ENCODE results near the gene ARID1B. TPM values are rescaled to one million over a fixed set of nuclear protein-coding genes. Genes with fewer than 3 reads are reported as not detected.
A peak's percentile ranks its signal among the peaks of the same experiment; 100 is the strongest.

The ARID1B gene
- polyA plus RNA-seq, 4 donors: 7.3 to 43.5 (median 17.0) TPM

- no peak for DNase-seq
- Histone ChIP-seq H3K9me3 (ENCODE audit: control insufficient read depth in 2 of 2, insufficient read depth in 1 of 2, low read depth in 1 of 2, low read length in 1 of 2) (no peaks in the 10 kb centered on the region), H3K4me1 (ENCODE audit: control insufficient read depth in 3 of 3, insufficient read depth in 2 of 3, low read depth in 1 of 3, low read length in 2 of 3) (no peaks in the 10 kb centered on the region), H3K36me3 (ENCODE audit: control insufficient read depth in 3 of 3, insufficient read depth in 2 of 3, low read depth in 1 of 3, low read length in 3 of 3) (peaks cover 0 to 7% (median 0%) of the 10 kb centered on the region in 3 donors), H3K27me3 (ENCODE audit: control insufficient read depth in 3 of 3, insufficient read depth in 3 of 3, low read length in 3 of 3) (no peaks in the 10 kb centered on the region), H3K27ac (ENCODE audit: low read depth in 1 of 3, low read length in 2 of 3) (no peak overlapping the region), H3K4me3 (ENCODE audit: low read depth in 1 of 3, low read length in 3 of 3) (no peak overlapping the region)
- WGBS, 3 donors: 93 to 95% (median 94%) methylated on average over 1 of the region's 1 CpG
- no peak for FAIRE-seq
Observed at GRCh38 chr6:157002774-157003173, 225.6 kb downstream of the ARID1B start.

- H3K4me1 ChIP-seq (ENCODE audit: control insufficient read depth in 3 of 3, insufficient read depth in 2 of 3, low read depth in 1 of 3, low read length in 2 of 3): peaks cover 0 to 9% (median 0%) of the 10 kb centered on the region in 3 donors
- DNase-seq (no peak), FAIRE-seq (no peak)
- no peaks in the 10 kb centered on the region for H3K9me3 ChIP-seq (ENCODE audit: control insufficient read depth in 2 of 2, insufficient read depth in 1 of 2, low read depth in 1 of 2, low read length in 1 of 2)
- 75 to 79% (median 77%) methylated on average over 2 of the region's 2 CpGs for WGBS, 3 donors
- H3K36me3 ChIP-seq (ENCODE audit: control insufficient read depth in 3 of 3, insufficient read depth in 2 of 3, low read depth in 1 of 3, low read length in 3 of 3): peaks cover 0 to 7% (median 0%) of the 10 kb centered on the region in 3 donors
- H3K4me3 ChIP-seq (ENCODE audit: low read depth in 1 of 3, low read length in 3 of 3): no peak overlapping the region
- no peak overlapping the region for H3K27ac ChIP-seq (ENCODE audit: low read depth in 1 of 3, low read length in 2 of 3)
- no peaks in the 10 kb centered on the region for H3K27me3 ChIP-seq (ENCODE audit: control insufficient read depth in 3 of 3, insufficient read depth in 3 of 3, low read length in 3 of 3)
Observed at GRCh38 chr6:157005940-157006339, 228.8 kb downstream of the ARID1B start.

- no peak for FAIRE-seq
Observed at GRCh38 chr6:157008568-157008967, 231.4 kb downstream of the ARID1B start.

GRCh38 chr6:157012355-157012754 lies 235.2 kb downstream of the ARID1B start:
- FAIRE-seq (no peak), DNase-seq (no peak)
- Histone ChIP-seq H3K27me3 (ENCODE audit: control insufficient read depth in 3 of 3, insufficient read depth in 3 of 3, low read length in 3 of 3) (no peaks in the 10 kb centered on the region), H3K4me3 (ENCODE audit: low read depth in 1 of 3, low read length in 3 of 3) (no peak overlapping the region), H3K27ac (ENCODE audit: low read depth in 1 of 3, low read length in 2 of 3) (no peak overlapping the region), H3K4me1 (ENCODE audit: control insufficient read depth in 3 of 3, insufficient read depth in 2 of 3, low read depth in 1 of 3, low read length in 2 of 3) (peaks cover 0 to 25% (median 4%) of the 10 kb centered on the region in 3 donors), H3K36me3 (ENCODE audit: control insufficient read depth in 3 of 3, insufficient read depth in 2 of 3, low read depth in 1 of 3, low read length in 3 of 3) (no peaks in the 10 kb centered on the region), H3K9me3 (ENCODE audit: control insufficient read depth in 2 of 2, insufficient read depth in 1 of 2, low read depth in 1 of 2, low read length in 1 of 2) (peaks cover 0 to 3% of the 10 kb centered on the region in 2 donors)
- WGBS, 3 donors: 81 to 98% (median 83%) methylated on average over 3 of the region's 3 CpGs

More at GRCh38 chr6:157008568-157008967, 231.4 kb downstream of the ARID1B start:
- H3K4me1 ChIP-seq (ENCODE audit: control insufficient read depth in 3 of 3, insufficient read depth in 2 of 3, low read depth in 1 of 3, low read length in 2 of 3): peaks cover 0 to 18% (median 2%) of the 10 kb centered on the region in 3 donors
- 94 to 98% (median 98%) methylated on average over 7 of the region's 7 CpGs for WGBS, 3 donors
- no peak overlapping the region for H3K4me3 ChIP-seq (ENCODE audit: low read depth in 1 of 3, low read length in 3 of 3)
- H3K9me3 ChIP-seq (ENCODE audit: control insufficient read depth in 2 of 2, insufficient read depth in 1 of 2, low read depth in 1 of 2, low read length in 1 of 2): peaks cover 0 to 3% of the 10 kb centered on the region in 2 donors
- no peak for DNase-seq
- H3K27me3 ChIP-seq (ENCODE audit: control insufficient read depth in 3 of 3, insufficient read depth in 3 of 3, low read length in 3 of 3): no peaks in the 10 kb centered on the region
- H3K36me3 ChIP-seq (ENCODE audit: control insufficient read depth in 3 of 3, insufficient read depth in 2 of 3, low read depth in 1 of 3, low read length in 3 of 3): no peaks in the 10 kb centered on the region
- no peak overlapping the region for H3K27ac ChIP-seq (ENCODE audit: low read depth in 1 of 3, low read length in 2 of 3)

- Histone ChIP-seq H3K4me1 (ENCODE audit: control insufficient read depth in 3 of 3, insufficient read depth in 2 of 3, low read depth in 1 of 3, low read length in 2 of 3) (peaks cover 1 to 16% (median 4%) of the 10 kb centered on the region in 3 donors), H3K36me3 (ENCODE audit: control insufficient read depth in 3 of 3, insufficient read depth in 2 of 3, low read depth in 1 of 3, low read length in 3 of 3) (no peaks in the 10 kb centered on the region), H3K9me3 (ENCODE audit: control insufficient read depth in 2 of 2, insufficient read depth in 1 of 2, low read depth in 1 of 2, low read length in 1 of 2) (peaks cover 0 to 3% of the 10 kb centered on the region in 2 donors), H3K27me3 (ENCODE audit: control insufficient read depth in 3 of 3, insufficient read depth in 3 of 3, low read length in 3 of 3) (no peaks in the 10 kb centered on the region), H3K4me3 (ENCODE audit: low read depth in 1 of 3, low read length in 3 of 3) (no peak overlapping the region), H3K27ac (ENCODE audit: low read depth in 1 of 3, low read length in 2 of 3) (peak overlapping the region in 1 of 3 donors; percentile 79)
- DNase-seq (peak; percentile 76), FAIRE-seq (no peak)
- 56 to 82% (median 62%) methylated on average over 7 of the region's 7 CpGs for WGBS, 3 donors
Observed at GRCh38 chr6:157013649-157014304, 236.6 kb downstream of the ARID1B start.

GRCh38 chr6:157014871-157015270 lies 237.7 kb downstream of the ARID1B start:
- Histone ChIP-seq H3K4me1 (ENCODE audit: control insufficient read depth in 3 of 3, insufficient read depth in 2 of 3, low read depth in 1 of 3, low read length in 2 of 3) (peaks cover 4 to 16% (median 4%) of the 10 kb centered on the region in 3 donors), H3K27ac (ENCODE audit: low read depth in 1 of 3, low read length in 2 of 3) (no peak overlapping the region), H3K9me3 (ENCODE audit: control insufficient read depth in 2 of 2, insufficient read depth in 1 of 2, low read depth in 1 of 2, low read length in 1 of 2) (peaks cover 0 to 3% of the 10 kb centered on the region in 2 donors), H3K36me3 (ENCODE audit: control insufficient read depth in 3 of 3, insufficient read depth in 2 of 3, low read depth in 1 of 3, low read length in 3 of 3) (no peaks in the 10 kb centered on the region), H3K4me3 (ENCODE audit: low read depth in 1 of 3, low read length in 3 of 3) (no peak overlapping the region), H3K27me3 (ENCODE audit: control insufficient read depth in 3 of 3, insufficient read depth in 3 of 3, low read length in 3 of 3) (no peaks in the 10 kb centered on the region)
- DNase-seq (no peak), FAIRE-seq (no peak)
- 85 to 86% (median 85%) methylated on average over 7 of the region's 7 CpGs for WGBS, 3 donors

GRCh38 chr6:157017022-157017421 lies 239.8 kb downstream of the ARID1B start:
- peaks cover 4 to 16% (median 4%) of the 10 kb centered on the region in 3 donors for H3K4me1 ChIP-seq (ENCODE audit: control insufficient read depth in 3 of 3, insufficient read depth in 2 of 3, low read depth in 1 of 3, low read length in 2 of 3)
- FAIRE-seq (no peak), DNase-seq (no peak)
- no peaks in the 10 kb centered on the region for H3K36me3 ChIP-seq (ENCODE audit: control insufficient read depth in 3 of 3, insufficient read depth in 2 of 3, low read depth in 1 of 3, low read length in 3 of 3)
- WGBS, 3 donors: 95 to 100% (median 96%) methylated on average over 1 of the region's 1 CpG
- H3K27me3 ChIP-seq (ENCODE audit: control insufficient read depth in 3 of 3, insufficient read depth in 3 of 3, low read length in 3 of 3): no peaks in the 10 kb centered on the region
- H3K4me3 ChIP-seq (ENCODE audit: low read depth in 1 of 3, low read length in 3 of 3): no peak overlapping the region
- no peak overlapping the region for H3K27ac ChIP-seq (ENCODE audit: low read depth in 1 of 3, low read length in 2 of 3)
- H3K9me3 ChIP-seq (ENCODE audit: control insufficient read depth in 2 of 2, insufficient read depth in 1 of 2, low read depth in 1 of 2, low read length in 1 of 2): peaks cover 0 to 3% of the 10 kb centered on the region in 2 donors

- Histone ChIP-seq H3K27me3 (ENCODE audit: control insufficient read depth in 3 of 3, insufficient read depth in 3 of 3, low read length in 3 of 3) (no peaks in the 10 kb centered on the region), H3K4me3 (ENCODE audit: low read depth in 1 of 3, low read length in 3 of 3) (no peak overlapping the region), H3K27ac (ENCODE audit: low read depth in 1 of 3, low read length in 2 of 3) (no peak overlapping the region), H3K9me3 (ENCODE audit: control insufficient read depth in 2 of 2, insufficient read depth in 1 of 2, low read depth in 1 of 2, low read length in 1 of 2) (no peaks in the 10 kb centered on the region), H3K36me3 (ENCODE audit: control insufficient read depth in 3 of 3, insufficient read depth in 2 of 3, low read depth in 1 of 3, low read length in 3 of 3) (no peaks in the 10 kb centered on the region), H3K4me1 (ENCODE audit: control insufficient read depth in 3 of 3, insufficient read depth in 2 of 3, low read depth in 1 of 3, low read length in 2 of 3) (peaks cover 4 to 18% (median 7%) of the 10 kb centered on the region in 3 donors)
- DNase-seq (no peak), FAIRE-seq (no peak)
Observed at GRCh38 chr6:157017861-157018260, 240.7 kb downstream of the ARID1B start.

All from small intestine (tissue), 7 donors.